ENCODE results near the gene DYNLL2.
"Not testable (repeated sequence)": the region's sequence is repeated elsewhere in the genome, so short reads cannot be mapped to it uniquely, and the experiment has no call there.

Gene DYNLL2

DNA sequence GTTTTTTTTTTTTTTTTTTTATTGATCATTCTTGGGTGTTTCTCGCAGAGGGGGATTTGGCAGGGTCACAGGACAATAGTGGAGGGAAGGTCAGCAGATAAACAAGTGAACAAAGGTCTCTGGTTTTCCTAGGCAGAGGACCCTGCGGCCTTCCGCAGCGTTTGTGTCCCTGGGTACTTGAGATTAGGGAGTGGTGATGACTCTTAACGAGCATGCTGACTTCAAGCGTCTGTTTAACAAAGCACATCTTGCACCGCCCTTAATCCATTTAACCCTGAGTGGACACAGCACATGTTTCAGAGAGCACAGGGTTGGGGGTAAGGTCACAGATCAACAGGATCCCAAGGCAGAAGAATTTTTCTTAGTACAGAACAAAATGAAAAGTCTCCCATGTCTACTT is 10.0 kb upstream of the DYNLL2 start:
- not testable (repeated sequence) for DNase-seq (ENCODE audit: low spot score)

GRCh38 chr17:58074406-58074805 is 8.8 kb upstream of the DYNLL2 start:
- DNase-seq (ENCODE audit: low spot score), result not testable (repeated sequence)

DNA sequence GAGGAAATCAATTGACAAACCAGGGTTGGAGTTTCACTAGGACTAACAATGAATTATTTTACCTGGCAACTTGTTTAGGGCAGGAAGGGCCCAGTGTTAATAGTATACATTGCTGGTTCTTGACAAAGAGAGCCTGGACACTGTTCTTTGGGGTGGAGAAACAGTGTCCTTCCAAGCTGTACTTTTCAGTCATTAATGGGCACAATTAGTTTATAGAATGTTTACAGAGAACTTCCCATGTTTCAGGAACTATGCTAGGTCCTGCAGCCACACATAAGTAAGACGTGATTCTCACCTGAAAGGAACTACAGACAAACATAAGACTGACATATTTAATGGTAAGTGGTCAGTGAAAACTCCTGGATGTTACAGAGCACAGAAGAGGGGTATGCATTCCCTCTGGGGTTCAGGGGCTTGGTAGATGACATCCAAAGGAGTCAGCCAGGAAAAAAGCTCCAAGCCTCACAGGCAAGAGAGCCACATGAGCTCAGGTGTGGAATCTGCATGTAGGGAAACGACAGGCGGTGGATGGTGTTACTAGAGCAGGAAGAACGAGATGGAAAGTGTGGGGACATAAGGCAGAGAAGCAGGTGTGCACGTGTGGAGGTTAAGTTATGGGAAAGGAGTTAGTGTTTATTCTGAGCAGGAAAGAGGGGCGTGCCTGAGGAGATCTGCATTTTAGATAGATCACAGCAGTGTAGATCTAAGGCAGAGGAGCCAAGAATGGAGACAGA is 3.8 kb upstream of the DYNLL2 start:
- DNase-seq (ENCODE audit: low spot score), result no peak

DNA sequence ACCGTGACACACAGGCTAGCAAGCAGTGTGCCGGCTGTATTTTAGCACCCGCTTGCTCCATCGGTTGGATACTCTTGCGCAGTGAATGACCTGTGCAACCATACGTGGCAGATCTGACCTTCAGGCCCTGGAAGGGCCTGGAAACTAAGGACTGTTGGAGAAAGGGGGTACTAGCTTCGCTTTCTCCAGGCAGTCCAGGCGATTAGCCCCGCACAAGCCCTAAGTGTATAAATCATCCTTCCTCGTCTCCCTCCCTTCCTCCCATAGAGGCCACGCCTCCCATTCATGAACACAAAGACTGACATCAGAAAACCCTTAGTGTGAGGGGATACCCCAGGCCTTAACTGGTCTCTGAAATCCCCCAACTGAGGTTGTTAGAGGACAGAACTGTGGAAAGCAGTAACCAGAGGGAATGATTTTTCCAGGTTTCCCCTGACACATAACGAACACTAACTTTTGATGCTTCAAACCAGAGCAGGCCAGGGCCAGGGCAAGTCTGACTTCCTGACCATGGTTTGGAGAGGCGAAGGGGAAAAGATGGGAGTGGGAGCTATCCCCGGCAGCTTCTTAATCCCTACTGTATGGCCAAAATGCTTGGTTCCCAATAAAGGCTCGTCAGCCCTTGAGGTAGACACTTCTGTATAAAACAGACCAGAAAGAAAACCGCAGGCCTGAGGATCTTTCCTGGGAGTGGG is 1.4 kb upstream of the DYNLL2 start:
- no peak for DNase-seq (ENCODE audit: low spot score)

- DNase-seq (ENCODE audit: low spot score), result no peak
Measured at GRCh38 chr17:58082341-58082869, 814 bp upstream of the DYNLL2 start.

- peak; percentile 73 for DNase-seq (ENCODE audit: low spot score)
Measured at GRCh38 chr17:58083491-58084316, 485 bp downstream of the DYNLL2 start.

DNA sequence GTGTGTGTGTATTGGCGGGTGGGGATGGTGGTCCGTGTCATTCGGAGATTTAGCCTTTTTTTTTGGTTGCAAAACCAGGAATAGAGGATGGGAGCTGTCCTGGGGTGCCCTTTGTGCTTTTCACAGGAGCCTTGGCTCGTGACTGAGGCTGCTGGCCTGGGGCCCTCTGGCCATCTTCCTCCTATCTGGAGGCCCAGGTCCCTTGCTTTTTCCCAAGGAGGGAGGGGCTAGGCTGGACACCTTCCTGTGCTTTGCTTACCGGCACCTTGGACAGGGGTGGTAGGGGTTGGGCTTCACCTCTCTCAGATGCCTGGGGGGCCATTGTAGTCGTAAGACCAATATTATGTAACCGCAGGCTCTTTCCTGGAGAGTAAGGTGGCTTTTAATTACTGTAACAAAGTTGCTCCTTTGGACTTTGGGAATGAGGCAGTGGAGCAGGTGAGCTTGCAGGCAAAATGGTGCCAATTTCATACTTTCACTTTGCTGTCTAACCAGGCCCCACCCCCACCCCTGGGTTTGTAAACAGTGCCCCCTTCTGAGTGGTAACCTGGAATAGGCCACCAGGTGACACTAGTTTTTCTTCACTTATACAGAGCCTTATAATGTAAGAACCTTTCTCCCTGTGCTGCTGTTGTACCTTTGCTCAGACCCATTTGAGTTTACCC is 1.2 kb downstream of the DYNLL2 start:
- DNase-seq (ENCODE audit: low spot score), result peak; percentile 74

- DNase-seq (ENCODE audit: low spot score), result no peak
Measured at GRCh38 chr17:58085039-58085715, 2.0 kb downstream of the DYNLL2 start.

GRCh38 chr17:58086953-58087352 is 3.7 kb downstream of the DYNLL2 start:
- DNase-seq (ENCODE audit: low spot score), result no peak

GRCh38 chr17:58088624-58089023 is 5.4 kb downstream of the DYNLL2 start:
- no peak for DNase-seq (ENCODE audit: low spot score)

- DNase-seq (ENCODE audit: low spot score), result no peak
Measured at GRCh38 chr17:58089111-58089510, 5.9 kb downstream of the DYNLL2 start.

DNA sequence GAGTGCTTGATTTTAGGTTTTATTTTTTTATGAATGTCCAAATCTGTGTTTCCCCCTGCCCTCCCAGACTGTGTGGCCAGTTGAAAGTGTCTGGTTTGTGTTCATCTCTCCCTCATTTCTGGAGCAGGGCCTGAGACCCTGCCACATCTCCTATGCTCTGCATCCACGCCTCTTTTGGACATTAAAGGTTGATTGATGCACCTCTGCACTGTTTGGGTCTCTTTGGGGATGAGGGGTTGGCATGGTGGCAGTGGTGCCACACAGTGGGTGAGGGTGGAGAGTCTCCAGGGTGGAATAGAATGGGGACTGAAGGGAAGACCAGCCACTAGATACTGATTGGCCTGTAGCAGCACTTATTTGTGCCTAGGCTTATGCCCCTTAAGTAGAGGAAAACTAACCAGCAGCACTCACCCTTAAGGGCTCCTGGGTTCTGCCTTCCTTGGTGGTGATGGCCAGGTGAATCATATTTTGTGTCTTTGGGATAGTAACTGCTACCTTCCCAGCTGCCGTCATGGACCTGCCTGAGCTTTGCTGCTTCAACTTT is 7.9 kb downstream of the DYNLL2 start:
- no peak for DNase-seq (ENCODE audit: low spot score)

DNA sequence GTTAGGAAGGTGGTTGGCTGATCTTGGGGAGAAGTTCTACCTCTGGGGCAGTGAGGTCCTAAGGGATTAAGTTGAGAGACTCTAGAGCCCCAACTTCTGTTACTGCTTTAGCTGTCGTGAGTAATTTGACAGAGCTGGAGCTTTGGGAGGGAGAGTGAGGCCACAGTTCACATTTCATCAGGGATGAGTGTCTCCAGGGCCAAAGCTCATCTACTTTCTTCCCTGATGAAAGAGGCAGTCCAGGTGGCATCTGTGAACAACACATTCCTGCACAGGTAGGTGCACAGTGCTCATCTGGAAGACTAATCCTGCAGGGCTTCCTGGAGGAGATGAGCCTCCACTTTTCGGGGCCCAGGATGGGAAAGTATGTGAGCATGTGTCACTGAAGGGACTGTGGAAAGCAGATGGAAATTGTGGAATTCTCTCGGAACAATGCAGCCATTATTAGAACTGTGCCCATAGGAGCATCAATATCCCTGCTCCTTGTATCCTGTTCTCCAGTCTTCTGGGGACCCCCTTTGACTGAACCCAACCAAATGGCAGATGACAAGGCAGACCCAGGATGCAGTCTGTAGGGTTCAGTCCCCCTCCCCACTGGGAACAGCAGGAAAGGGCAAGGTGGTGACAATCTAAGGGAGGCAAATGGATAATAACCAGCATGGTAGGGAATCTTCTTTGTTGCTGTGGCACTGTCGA is 9.0 kb downstream of the DYNLL2 start:
- DNase-seq (ENCODE audit: low spot score), result no peak

DNA sequence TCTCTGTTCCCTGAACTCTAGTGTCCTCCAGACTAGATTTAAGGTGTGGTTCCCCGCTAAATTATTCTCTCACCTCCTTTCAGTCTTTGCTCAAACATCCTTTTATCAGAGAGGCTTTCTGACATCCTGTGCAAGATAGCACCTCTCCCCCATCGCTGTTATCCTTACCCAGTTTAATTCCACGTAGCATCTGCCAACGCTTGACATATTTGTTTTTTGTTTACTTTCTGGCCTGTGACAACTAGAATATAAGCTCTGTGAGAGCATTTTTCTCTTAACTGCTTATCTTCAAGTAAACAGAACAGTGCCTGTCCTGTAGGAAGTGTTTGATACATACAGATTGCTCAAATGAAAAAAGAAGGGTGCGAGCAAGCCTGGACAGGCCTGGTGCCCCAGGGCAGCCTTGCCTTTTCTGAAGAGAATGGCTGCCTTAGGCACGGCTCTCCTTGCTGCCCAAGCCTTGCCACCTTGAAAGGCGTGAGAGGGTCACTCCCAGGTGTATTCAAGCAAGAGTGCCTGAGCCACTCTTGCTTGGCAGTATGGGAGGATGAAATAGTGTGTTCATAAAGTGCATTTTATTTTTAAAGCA is 9.7 kb downstream of the DYNLL2 start:
- no peak for DNase-seq (ENCODE audit: low spot score)

- DNase-seq (ENCODE audit: low spot score), result no peak
Measured at GRCh38 chr17:58094118-58094517, 10.9 kb downstream of the DYNLL2 start.

- DNase-seq (ENCODE audit: low spot score), result no peak
Measured at GRCh38 chr17:58096892-58097291, 13.7 kb downstream of the DYNLL2 start.

DNA sequence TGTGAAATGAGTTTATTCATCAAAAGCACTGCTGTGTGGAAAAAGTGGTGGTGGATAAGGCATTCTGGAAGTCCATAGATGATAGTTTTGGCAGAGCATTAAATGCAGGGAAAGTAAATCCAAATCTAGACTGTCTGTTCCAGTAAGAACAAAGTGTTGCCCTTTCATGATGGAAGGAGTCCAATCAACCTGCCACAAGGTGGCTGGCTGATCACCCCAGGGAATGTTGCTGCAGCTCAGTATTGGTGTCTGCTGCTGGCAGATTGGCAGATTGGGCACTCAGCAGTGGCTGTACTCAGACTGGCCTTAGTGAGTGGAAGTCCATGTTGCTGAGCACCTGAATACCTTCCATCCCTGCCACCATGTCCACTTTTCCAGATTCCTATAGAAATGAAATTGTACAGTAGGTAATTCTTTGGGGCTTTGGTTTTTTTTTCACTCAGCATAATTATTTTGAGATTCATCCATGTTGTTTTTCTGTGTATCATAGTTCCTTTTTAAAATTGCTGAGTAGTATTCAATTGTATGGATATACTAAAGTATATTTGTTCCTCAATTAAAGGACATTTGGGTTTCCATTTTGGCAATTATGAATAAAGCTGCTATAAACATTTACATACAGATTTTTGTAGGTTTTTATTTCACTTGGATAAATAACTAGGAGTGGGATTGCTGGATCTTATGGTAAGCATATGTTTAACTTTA is 14.3 kb downstream of the DYNLL2 start:
- DNase-seq (ENCODE audit: low spot score), result no peak

GRCh38 chr17:58100506-58100905 is 17.3 kb downstream of the DYNLL2 start:
- no peak for DNase-seq (ENCODE audit: low spot score)

DNA sequence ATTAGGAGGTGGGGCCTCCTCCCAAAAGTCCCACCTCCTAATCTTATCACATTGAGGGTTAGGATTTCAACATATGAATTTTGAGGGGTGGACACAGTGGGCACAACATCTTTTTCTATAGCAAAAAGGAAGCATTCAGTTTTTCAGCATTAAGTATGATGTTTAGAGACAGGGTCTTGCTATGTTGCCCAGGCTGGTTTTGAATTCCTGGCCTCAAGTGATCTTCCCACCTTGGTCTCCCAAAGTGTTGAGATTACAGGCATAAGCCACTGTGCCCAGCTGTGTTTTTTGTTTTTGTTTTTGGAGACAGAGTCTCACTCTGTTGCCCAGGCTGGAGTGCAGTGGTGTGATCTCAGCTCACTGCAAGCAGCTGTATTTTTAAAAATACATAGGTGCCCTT is 18.7 kb downstream of the DYNLL2 start:
- not testable (repeated sequence) for DNase-seq (ENCODE audit: low spot score)
